T47D (cell line): ENCODE measurements around the gene ORAI2.
"Not testable (repeated sequence)": the region's sequence is repeated elsewhere in the genome, so short reads cannot be mapped to it uniquely, and the experiment has no call there.

Experiments
- DNase-seq, 2 experiments: peaks; one replicate each; pipeline versions ENCODE4 v3.0.0 to v3.0.0-alpha.2; 2011 to 2012; ENCODE audit warnings: low read depth in 1 of 2, low spot score in 1 of 2
- JUND ChIP-seq: IDR thresholded peaks from 2 replicates; pipeline ENCODE4 v1.6.1; 2012; ENCODE audit warnings: low read depth
- in situ Hi-C: cut with HindIII; loops from 2 replicates; pipeline ENCODE4 v1.10.0; 2016; ENCODE audit warnings: low sequenced_read_pairs, low pct_unique_long_range_greater_than_20kb

ORAI2 gene

DNA sequence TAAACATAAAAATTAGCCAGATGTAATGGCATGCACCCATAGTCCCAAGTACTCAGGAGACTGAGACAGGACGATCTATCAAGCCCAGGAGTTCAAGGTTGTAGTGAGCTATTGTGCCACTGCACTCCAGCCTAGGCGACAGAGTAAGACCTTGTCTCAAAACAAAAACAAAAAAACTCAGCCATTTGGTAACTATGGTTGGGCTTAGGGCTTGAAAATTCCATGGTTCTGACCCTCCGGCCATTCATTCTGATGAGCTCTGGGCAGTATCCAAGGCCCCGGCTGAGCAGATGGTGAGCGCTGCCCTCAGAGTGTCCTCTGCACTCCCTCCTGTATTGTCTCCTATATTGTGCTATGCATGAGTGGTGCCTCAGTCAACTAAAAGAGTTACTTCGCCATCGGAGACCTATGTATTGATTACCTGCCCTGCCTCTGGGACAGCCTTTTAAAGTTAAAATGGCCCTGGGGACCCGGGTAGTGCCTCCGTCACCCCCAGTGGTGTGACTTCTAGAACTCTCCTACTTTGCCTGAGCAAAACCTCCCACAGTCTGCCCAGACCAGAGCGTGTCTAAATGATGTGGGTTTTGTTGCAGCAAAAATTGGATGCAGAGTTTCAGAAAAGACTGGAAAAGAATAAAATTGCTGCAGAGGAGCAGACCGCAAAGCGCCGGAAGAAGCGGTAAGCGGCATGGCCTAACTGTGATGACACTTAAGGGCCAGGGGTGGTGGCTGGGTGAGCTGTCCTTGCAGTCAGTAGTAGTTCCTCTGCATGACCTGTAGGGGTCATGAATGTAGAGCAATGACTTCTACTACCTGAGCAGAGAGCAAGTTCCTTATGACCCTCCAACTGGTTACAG, 29.1 kb upstream of the ORAI2 start:
- TF ChIP-seq JUND, result no peak
- peak in 1 of 2 experiments; percentile 65 for DNase-seq
- in situ Hi-C loops, result no loop called here

DNA sequence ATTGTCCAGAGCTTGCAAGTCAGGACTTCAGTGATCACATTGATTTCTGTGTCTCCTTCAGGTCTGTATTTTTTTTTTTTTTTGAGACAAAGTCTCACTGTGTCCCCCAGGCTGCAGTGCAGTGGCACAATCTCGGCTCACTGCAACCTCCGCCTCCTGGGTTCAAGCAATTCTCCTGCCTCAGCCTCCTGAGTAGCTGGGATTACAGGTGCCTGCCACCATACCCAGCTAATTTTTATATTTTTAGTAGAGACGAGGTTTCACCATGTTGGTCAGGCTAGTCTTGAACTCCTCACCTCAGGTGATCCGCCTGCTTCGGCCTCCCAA, 28.6 kb upstream of the ORAI2 start:
- in situ Hi-C loops, result not testable (repeated sequence)

DNA sequence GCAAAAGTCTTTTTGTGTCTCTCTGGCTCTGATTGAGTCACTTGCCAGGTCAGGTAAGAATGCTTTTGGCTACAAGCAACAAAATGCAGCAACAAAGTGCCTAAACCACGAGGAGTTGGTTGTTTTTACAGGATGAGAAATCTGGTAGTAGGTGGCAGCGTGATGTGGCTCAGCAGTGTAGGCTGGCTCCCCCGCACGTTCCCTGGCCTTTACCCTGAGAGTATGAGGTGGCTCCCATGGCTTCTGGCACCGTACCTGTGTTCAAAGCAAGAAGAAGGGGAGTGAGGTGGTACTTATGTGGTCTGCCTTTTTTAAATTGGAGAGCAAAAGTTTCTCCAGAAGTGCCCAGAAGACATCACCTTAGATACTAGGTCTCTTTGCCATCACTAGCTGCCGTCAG, 25.5 kb upstream of the ORAI2 start:
- in situ Hi-C loops, result no loop called here
- no peak for TF ChIP-seq JUND
- DNase-seq, result no peak

More for the DNA sequence above, 28.6 kb upstream of the ORAI2 start:
- DNase-seq, result not testable (repeated sequence)

DNA sequence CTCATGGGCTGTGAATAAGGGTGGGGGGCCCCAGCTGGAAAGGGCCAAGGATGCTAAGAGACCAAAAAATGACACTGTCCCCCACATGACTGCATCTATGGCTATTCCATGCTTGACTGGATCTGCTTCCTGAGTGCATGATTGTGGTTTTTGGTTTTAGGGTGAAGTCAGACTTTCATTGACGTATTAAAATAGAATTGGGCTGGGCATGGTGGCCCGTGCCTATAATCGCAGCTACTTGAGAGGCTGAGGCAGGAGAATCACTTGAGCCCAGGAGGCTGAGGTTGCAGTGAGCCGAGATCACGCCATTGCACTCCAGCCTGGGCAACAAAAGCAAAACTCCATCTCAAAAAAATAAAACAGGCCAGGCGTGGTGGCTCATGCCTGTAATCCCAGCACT, 24.8 kb upstream of the ORAI2 start:
- in situ Hi-C loops, DNase-seq: not testable (repeated sequence)

DNA sequence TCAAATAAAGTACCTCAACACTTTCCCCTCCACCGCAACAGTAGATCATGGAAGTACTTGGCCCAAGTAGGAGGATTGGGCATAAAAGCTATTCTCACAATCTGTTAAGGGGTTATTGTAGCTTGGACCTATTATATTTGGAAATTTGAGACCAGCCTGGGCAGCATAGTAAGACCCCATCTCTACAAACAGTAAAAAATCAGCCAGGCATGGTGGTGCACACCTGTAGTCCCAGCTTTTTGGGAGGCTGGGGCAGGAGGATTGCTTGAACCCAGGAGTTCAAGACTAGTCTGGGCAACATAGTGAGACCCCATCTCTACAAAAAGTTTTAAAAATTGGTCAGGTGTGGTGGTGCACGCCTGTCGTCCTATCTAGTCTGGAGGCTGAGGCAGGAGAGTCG, 24.0 kb upstream of the ORAI2 start:
- in situ Hi-C loops, result no loop called here
- DNase-seq, result no peak
- no peak for TF ChIP-seq JUND

DNA sequence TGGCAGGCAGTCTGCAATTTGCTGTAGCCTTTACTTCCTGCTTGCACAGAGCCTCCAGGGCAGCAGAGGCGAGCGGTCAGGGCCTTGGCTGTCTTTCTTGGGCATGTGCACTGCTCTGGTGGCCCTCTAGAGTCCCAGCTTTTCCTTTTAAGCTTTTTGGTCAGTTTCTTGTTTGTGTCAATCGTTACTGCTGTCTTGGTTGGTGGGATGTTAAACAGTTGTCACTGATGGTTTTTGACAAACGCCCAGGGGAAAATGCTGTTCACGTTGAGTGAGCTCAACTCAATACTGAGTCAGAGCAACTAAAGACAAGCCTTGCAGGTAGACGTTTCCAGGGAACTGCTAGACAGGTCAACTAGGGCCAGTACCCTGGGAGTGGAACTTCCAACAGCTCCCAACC, 23.3 kb upstream of the ORAI2 start:
- TF ChIP-seq JUND, result no peak
- DNase-seq, result no peak
- in situ Hi-C loops, result no loop called here

DNA sequence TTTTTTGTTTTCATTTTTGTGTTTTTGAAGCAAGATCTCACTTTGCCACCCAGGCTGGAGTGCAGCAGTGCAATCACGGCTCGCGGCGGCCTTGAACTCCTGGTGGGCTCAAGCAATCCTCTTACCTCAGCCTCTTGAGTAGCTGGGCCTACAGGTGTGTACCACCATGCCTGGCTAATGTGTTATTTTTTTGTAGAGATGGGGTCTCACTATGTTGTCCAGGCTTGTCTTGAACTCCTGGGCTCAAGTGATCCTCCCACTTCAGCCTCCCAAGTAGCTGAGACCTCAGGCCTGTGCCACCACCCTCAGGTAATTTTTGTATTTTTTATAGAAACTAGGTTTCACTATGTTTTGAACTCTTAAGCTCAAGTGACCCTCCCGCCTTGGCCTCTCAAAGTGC, 22.5 kb upstream of the ORAI2 start:
- in situ Hi-C loops, result no loop called here
- TF ChIP-seq JUND, result no peak
- no peak for DNase-seq

DNA sequence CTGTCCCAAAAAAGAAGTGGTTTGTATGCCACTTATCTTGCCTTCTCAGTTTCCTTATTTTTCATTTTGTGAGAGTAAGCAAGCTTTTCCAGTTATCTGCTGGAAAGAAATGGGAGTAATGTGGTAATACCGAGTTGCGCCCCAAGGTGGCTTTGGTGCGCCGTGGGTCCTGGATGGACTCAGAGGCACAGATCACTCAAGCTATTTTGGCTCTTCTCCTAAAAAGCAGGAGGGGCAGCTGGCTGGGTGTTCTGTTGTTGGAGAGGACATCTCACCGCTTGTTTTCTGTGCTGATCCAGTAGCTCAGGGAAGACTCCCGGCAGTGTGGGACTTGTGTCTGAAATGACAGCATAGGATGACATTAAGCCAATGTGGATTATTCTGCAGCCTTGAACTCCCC, 20.8 kb upstream of the ORAI2 start:
- in situ Hi-C loops, result no loop called here
- TF ChIP-seq JUND, result no peak
- DNase-seq, result peak in 1 of 2 experiments; percentile 54

DNA sequence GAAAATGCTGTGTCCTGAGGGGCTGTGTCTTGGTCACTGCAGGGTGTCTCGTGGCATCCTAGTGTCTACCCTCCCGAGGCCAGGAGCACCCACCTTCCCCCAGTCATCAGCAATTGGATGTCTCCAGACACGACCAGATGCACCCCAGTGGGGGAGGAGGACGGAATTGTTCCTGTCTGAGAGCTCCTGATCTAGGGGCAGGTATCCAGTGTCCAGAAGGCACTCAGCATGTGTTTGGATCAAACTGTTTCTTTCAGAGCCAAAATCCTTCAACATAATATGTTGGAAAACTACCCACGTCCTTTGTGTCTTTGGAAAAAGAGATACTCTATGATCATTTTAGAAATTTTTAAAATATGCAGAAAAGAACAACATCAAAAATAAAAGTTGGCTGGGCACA, 20.3 kb upstream of the ORAI2 start:
- DNase-seq, result no peak
- no peak for TF ChIP-seq JUND
- in situ Hi-C loops, result no loop called here

DNA sequence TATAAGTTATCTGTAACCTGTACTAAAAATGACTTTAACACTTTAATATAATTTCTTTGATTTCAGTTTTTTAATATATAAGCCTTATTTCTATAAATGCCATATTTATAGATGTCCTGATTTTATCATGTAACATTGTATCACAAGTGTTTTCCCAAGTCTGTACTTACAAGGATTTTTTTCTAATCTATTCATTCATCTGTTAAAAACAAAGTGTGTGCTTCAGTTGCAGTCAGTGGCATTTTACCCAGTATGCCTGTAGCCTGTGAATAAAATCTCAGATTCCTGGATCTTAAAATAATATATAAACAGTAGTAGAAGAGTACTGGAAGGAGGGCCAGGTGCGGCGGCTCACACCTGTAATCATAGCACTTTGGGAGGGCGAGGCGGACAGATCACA, 19.8 kb upstream of the ORAI2 start:
- no peak for DNase-seq
- in situ Hi-C loops, result no loop called here
- no peak for TF ChIP-seq JUND

DNA sequence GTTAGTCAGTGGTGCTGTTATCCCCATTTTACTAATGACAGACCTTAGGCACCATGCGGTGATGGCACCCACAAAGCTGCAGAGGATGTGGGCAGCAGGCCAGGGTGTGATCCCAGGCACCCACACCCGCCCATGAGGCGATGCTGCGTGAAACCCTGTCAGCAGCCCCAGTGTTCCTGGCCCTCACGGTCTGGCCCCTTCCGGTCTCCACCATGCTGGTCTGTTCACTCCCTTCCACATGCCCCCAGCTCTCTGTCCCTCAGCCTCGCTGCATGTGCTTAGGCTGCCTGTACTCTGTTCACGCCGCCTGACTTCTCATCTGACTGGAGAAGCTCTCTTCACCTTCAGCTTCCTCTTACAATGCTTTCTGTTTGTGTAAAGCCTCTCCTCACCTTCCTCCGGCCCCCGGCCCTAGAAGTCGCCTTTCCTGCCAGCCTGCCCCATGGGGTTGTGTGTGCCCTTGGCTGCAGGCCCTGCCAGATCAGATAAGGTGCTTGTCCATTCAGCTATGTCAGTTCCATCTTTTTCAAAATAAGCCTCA, 17.6 kb upstream of the ORAI2 start:
- in situ Hi-C loops, result no loop called here
- DNase-seq, result peak in 1 of 2 experiments; percentile 71
- no peak for TF ChIP-seq JUND

DNA sequence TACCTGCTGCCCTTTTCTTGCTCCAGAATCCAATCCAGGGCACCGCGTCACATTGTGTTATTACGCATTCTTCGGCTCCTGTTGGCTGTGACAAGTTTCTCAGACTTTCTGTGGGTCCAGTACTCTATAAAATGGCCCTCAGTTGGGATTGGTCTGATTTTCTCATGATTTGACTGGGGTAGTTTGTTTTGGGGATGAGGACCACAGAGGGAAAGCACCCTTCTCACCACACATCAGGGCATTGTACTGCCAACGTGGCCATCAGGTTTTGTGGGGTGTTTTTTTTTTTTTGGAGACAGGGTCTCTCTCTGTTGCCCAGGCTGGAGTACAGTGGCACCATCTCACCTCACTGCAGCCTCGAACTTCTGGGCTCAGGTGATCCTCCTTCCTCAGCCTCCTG, 17.0 kb upstream of the ORAI2 start:
- in situ Hi-C loops, result no loop called here
- DNase-seq, result no peak
- no peak for TF ChIP-seq JUND

DNA sequence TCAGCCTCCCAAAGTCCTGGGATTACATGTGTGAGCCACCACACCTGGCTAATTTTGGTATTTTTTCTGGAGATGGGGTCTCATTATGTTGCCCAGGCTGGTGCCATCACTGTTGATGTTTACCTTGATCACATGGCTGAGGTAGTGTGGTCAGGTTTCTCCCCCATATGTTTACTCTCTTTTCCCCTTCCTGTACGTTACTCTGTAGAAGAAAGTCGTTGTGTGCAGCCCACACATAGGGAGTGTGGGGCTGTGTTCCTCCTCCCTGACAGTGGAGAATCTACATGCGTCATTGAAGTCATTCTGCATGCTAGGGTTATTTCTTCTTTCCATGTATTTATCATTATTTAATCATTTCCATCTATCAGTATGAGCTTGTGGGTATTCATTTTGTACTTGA, 16.3 kb upstream of the ORAI2 start:
- in situ Hi-C loops, result no loop called here
- no peak for TF ChIP-seq JUND
- no peak for DNase-seq

DNA sequence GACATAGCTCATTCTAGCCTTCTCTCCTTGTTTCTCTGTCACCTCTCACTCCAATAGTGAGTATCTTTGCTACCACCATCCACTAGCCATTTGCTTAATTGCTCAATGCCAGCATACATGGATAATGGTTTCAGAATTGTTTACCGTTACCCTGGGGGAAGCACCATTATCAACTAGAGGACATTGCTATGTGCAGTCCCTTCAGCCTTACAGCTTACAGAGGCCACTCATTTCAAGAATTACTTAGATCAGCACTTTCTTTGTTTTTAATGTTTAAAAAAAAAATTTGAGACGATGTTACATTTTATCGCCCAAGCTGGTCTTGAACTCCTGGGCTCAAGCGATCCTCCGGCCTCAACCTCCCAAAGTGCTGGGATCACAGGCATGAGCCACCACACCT, 14.8 kb upstream of the ORAI2 start:
- no peak for DNase-seq
- TF ChIP-seq JUND, result no peak
- in situ Hi-C loops, result no loop called here
